Hair follicular keratinocyte (primary cell): Measurements from ENCODE around the gene STAT5B. TPM values are rescaled to one million over a fixed set of nuclear protein-coding genes. Genes with fewer than 3 reads are reported as not detected.

ENCODE experiments used
- total RNA-seq: library from RNA; depleted of rRNA; stranded (reverse); fragments of >200 nt; gene quantifications from 2 replicates; pipeline ENCODE4 v1.2.3, GENCODE V29; 2015

The STAT5B gene
- total RNA-seq: 11.4 and 13.1 TPM in 2 replicates

GRCh38 chr17:42276359-42276608, at the start of gene STAT5B:
Gene STAT5B (minus strand): TSS chr17:42276391. CDS start chr17:42232127, 44,264 bp downstream.

GRCh38 chr17:42287977-42288802, 12.0 kb upstream of the STAT5B start, which contains the start of gene STAT5A:
Gene STAT5A (plus strand): TSS chr17:42288498. CDS start chr17:42289412, 914 bp downstream.

GRCh38 chr17:42193969-42194899, 82.0 kb downstream of the STAT5B start, which contains the start of gene GHDC:
Gene GHDC (minus strand): TSS chr17:42194494. CDS start chr17:42193581, 913 bp downstream.

GRCh38 chr17:42184713-42185620, 91.2 kb downstream of the STAT5B start, which contains the start of gene HCRT:
Gene HCRT (minus strand): TSS chr17:42185452. CDS start chr17:42185365, 87 bp downstream.

GRCh38 chr17:42180922-42181850, 95.0 kb downstream of the STAT5B start, which contains the start of gene KCNH4:
Gene KCNH4 (minus strand): TSS chr17:42181142. CDS start chr17:42180945, 197 bp downstream.

Other genes starting within 250 kb of the STAT5B start
- gene C17orf113, start 225.8 kb downstream of the STAT5B start, total RNA-seq: 0.16 and 0.38 TPM in 2 replicates
- 0.08 TPM in 1 of 2 replicates, not detected in the other for gene ZNF385C, start 177.9 kb downstream of the STAT5B start, total RNA-seq
- gene DHX58, start 163.7 kb downstream of the STAT5B start, total RNA-seq: 4.9 and 11.5 TPM in 2 replicates
- 10.3 and 16.9 TPM in 2 replicates for gene KAT2A, start 155.0 kb downstream of the STAT5B start, total RNA-seq
- gene HSPB9, start 153.6 kb downstream of the STAT5B start, total RNA-seq: not detected in 2 replicates
- gene RAB5C, start 121.4 kb downstream of the STAT5B start, total RNA-seq: 91.1 and 101 TPM in 2 replicates
- not detected in 2 replicates for gene KCNH4, start 95.2 kb downstream of the STAT5B start, total RNA-seq
- gene HCRT, start 90.9 kb downstream of the STAT5B start, total RNA-seq: not detected in 2 replicates
- gene GHDC, start 81.9 kb downstream of the STAT5B start, total RNA-seq: 13.3 and 13.9 TPM in 2 replicates
- 2.0 and 5.5 TPM in 2 replicates for gene STAT5A, start 12.1 kb upstream of the STAT5B start, total RNA-seq
- 69.5 and 73.4 TPM in 2 replicates for gene STAT3, start 112.1 kb upstream of the STAT5B start, total RNA-seq
- gene CAVIN1, start 146.9 kb upstream of the STAT5B start, total RNA-seq: 272 and 304 TPM in 2 replicates
- 17.5 and 28.0 TPM in 2 replicates for gene ATP6V0A1, start 182.5 kb upstream of the STAT5B start, total RNA-seq